H1 (cell line): Measurements from ENCODE around the gene CMC1. TPM values are rescaled to one million over a fixed set of nuclear protein-coding genes. Genes with fewer than 3 reads are reported as not detected.

Experiments
- CTCF ChIA-PET: fragments of 300-600 bp; sonication (Branson Sonifier 250); formaldehyde crosslinking; loops from one replicate; lab custom pipeline; 2021; ENCODE audit not compliant: partially characterized antibody; lab: Charles Lee
- POLR2A ChIA-PET: fragments of 300-600 bp; sonication (Branson Sonifier 250); formaldehyde crosslinking; loops from one replicate; lab custom pipeline; 2021; ENCODE audit warnings: inconsistent platforms; ENCODE audit not compliant: partially characterized antibody; lab: Charles Lee
- DNase-seq, 2 experiments: peaks; one replicate each; pipeline versions ENCODE4 v3.0.0 to v3.0.0-alpha.2; 2010 to 2022; ENCODE audit warnings: low spot score in 2 of 2, low read depth in 1 of 2, mixed read lengths in 1 of 2
- FAIRE-seq: peaks from 2 replicates; lab custom pipeline; 2011; peaks lifted over from hg19 to GRCh38; lab: Jason Lieb, UNC
- H2AFZ ChIP-seq: 2 replicates; pipeline ENCODE4 v1.8.1; 2012; ENCODE audit warnings: low read length, inconsistent platforms
- H2AK5ac ChIP-seq: 2 replicates; pipeline ENCODE4 v1.6.1; 2013; ENCODE audit warnings: low read depth, low read length
- H2BK120ac ChIP-seq: replicated peaks from 2 replicates; pipeline ENCODE3; 2013; ENCODE audit warnings: low read depth, low read length, inconsistent platforms
- H2BK12ac ChIP-seq: 2 replicates; pipeline ENCODE4 v1.6.1; 2013; ENCODE audit warnings: low read depth, low read length
- H2BK15ac ChIP-seq: 2 replicates; pipeline ENCODE4 v1.6.1; 2013; ENCODE audit warnings: low read length
- H2BK20ac ChIP-seq: 2 replicates; pipeline ENCODE4 v1.6.1; 2013; ENCODE audit warnings: low read length
- H2BK5ac ChIP-seq: 2 replicates; pipeline ENCODE4 v1.6.1; 2013; ENCODE audit warnings: low read depth, low read length
- H3K14ac ChIP-seq: 2 replicates; pipeline ENCODE4 v1.6.1; 2013; ENCODE audit warnings: inconsistent platforms; ENCODE audit not compliant: insufficient read length
- H3K18ac ChIP-seq: 2 replicates; pipeline ENCODE4 v1.6.1; 2013; ENCODE audit warnings: low read length; ENCODE audit errors: extremely low read depth
- H3K23ac ChIP-seq: 2 replicates; pipeline ENCODE4 v1.6.1; 2013; ENCODE audit warnings: inconsistent platforms; ENCODE audit not compliant: insufficient read length
- H3K23me2 ChIP-seq: 2 replicates; pipeline ENCODE4 v1.6.1; 2013; ENCODE audit warnings: low read depth, low read length
- H3K27ac ChIP-seq: 2 replicates; pipeline ENCODE4 v1.6.1; 2011; ENCODE audit warnings: low read depth, low read length, inconsistent platforms
- H3K27me3 ChIP-seq, 4 experiments: replicated peaks in 1 of 4; 1 replicate in 1 of 4; 2 replicates in 3 of 4; pipeline versions ENCODE4 v1.6.1 to v1.8.1; 2011 to 2013; ENCODE audit warnings: low read length in 3 of 4, mild to moderate bottlenecking in 3 of 4, inconsistent platforms in 2 of 4, mixed read lengths in 2 of 4, moderate library complexity in 1 of 4; ENCODE audit not compliant: control insufficient read depth in 3 of 4, insufficient read depth in 3 of 4; ENCODE audit errors: extremely low read depth in 1 of 4
- H3K36me3 ChIP-seq, 4 experiments: 2 replicates each; pipeline versions ENCODE4 v1.6.1 to v1.8.1; 2011 to 2013; ENCODE audit warnings: mild to moderate bottlenecking in 4 of 4, low read length in 3 of 4, moderate library complexity in 2 of 4, control low read depth in 1 of 4, inconsistent platforms in 1 of 4; ENCODE audit not compliant: insufficient read depth in 4 of 4, control insufficient read depth in 2 of 4
- H3K4ac ChIP-seq: replicated peaks from 2 replicates; pipeline ENCODE3; 2013; ENCODE audit warnings: low read length, low read depth, mixed read lengths, inconsistent platforms; ENCODE audit not compliant: insufficient read length
- H3K4me1 ChIP-seq, 4 experiments: replicated peaks in 1 of 4; 1 replicate in 1 of 4; 2 replicates in 3 of 4; pipeline versions ENCODE4 v1.6.1 to v1.8.1; 2011 to 2013; ENCODE audit warnings: low read length in 3 of 4, inconsistent platforms in 2 of 4, mixed read lengths in 1 of 4; ENCODE audit not compliant: insufficient read depth in 4 of 4, control insufficient read depth in 3 of 4
- H3K4me2 ChIP-seq, 2 experiments: 2 replicates each; pipeline versions ENCODE4 v1.6.1 to v1.8.1; 2011 to 2013; ENCODE audit warnings: low read depth in 2 of 2, low read length in 2 of 2, control low read depth in 1 of 2, inconsistent platforms in 1 of 2, mild to moderate bottlenecking in 1 of 2; ENCODE audit not compliant: insufficient read depth in 1 of 2
- H3K4me3 ChIP-seq, 4 experiments: fragments of 200-600, 300-600 bp in 1 of 4; sonication (generic), shearing (Covaris generic), sonication (Bioruptor Twin) in 1 of 4; 2 replicates each; pipeline versions ENCODE4 v1.5.1 to v1.8.1; 2011 to 2016; ENCODE audit warnings: low read length in 4 of 4, low read depth in 3 of 4, control low read depth in 2 of 4, inconsistent platforms in 2 of 4, mild to moderate bottlenecking in 2 of 4, mixed read lengths in 1 of 4, moderate library complexity in 1 of 4; ENCODE audit not compliant: insufficient read depth in 2 of 4; ENCODE audit errors: extremely low read depth in 1 of 4
- H3K56ac ChIP-seq: replicated peaks from 2 replicates; pipeline ENCODE3; 2013; ENCODE audit warnings: low read depth, mild to moderate bottlenecking, mixed read lengths, low read length, inconsistent platforms; ENCODE audit not compliant: insufficient read length
- H3K79me1 ChIP-seq: 2 replicates; pipeline ENCODE4 v1.6.1; 2013; ENCODE audit warnings: low read depth, low read length, control low read depth
- H3K79me2 ChIP-seq, 2 experiments: 2 replicates each; pipeline versions ENCODE4 v1.6.1 to v1.8.1; 2012 to 2013; ENCODE audit warnings: low read length in 2 of 2, mild to moderate bottlenecking in 2 of 2, inconsistent platforms in 1 of 2; ENCODE audit not compliant: insufficient read depth in 2 of 2, control insufficient read depth in 1 of 2
- H3K9ac ChIP-seq, 4 experiments: replicated peaks in 1 of 4; 1 replicate in 1 of 4; 2 replicates in 3 of 4; pipeline versions ENCODE4 v1.6.1 to v1.8.1; 2011 to 2013; ENCODE audit warnings: low read depth in 3 of 4, low read length in 3 of 4, control low read depth in 2 of 4, mild to moderate bottlenecking in 2 of 4, moderate library complexity in 2 of 4, inconsistent platforms in 1 of 4; ENCODE audit errors: extremely low read depth in 1 of 4
- H3K9me3 ChIP-seq, 2 experiments: 2 replicates each; pipeline versions ENCODE4 v1.6.1 to v1.8.1; 2012 to 2013; ENCODE audit warnings: mild to moderate bottlenecking in 2 of 2, moderate library complexity in 2 of 2, control low read depth in 1 of 2, inconsistent platforms in 1 of 2, low read depth in 1 of 2, low read length in 1 of 2, mixed read lengths in 1 of 2; ENCODE audit not compliant: insufficient read depth in 2 of 2
- H4K20me1 ChIP-seq, 2 experiments: replicated peaks in 1 of 2; 2 replicates each; pipeline versions ENCODE3 to v1.8.1; 2011 to 2013; ENCODE audit warnings: inconsistent platforms in 2 of 2, low read length in 2 of 2, mild to moderate bottlenecking in 1 of 2; ENCODE audit not compliant: insufficient read depth in 2 of 2, control insufficient read depth in 1 of 2
- H4K5ac ChIP-seq: 2 replicates; pipeline ENCODE4 v1.6.1; 2013; ENCODE audit warnings: low read length, low read depth, mixed read lengths, inconsistent platforms; ENCODE audit not compliant: insufficient read length
- H4K8ac ChIP-seq: 2 replicates; pipeline ENCODE4 v1.8.0; 2013; ENCODE audit warnings: mild to moderate bottlenecking, moderate library complexity, low read length, inconsistent platforms; ENCODE audit not compliant: insufficient read depth; ENCODE audit errors: extremely low read depth
- H4K91ac ChIP-seq: replicated peaks from 2 replicates; pipeline ENCODE3; 2013; ENCODE audit warnings: low read length, mixed read lengths, inconsistent platforms; ENCODE audit not compliant: insufficient read length
- EZH2 ChIP-seq: fragments of 200-600 bp; sonication (generic); IDR thresholded peaks from 2 replicates; pipeline ENCODE4 v1.7.1; 2012; ENCODE audit warnings: low read depth, mild to moderate bottlenecking, moderate library complexity, low read length, inconsistent platforms; ENCODE audit not compliant: severe bottlenecking
- KDM1A ChIP-seq: fragments of 200-600, 300-600 bp; sonication (generic); IDR thresholded peaks from 2 replicates; pipeline ENCODE4 v1.7.1; 2016; ENCODE audit warnings: mild to moderate bottlenecking, low read length, borderline replicate concordance
- NRF1 ChIP-seq: IDR thresholded peaks from 2 replicates; pipeline ENCODE4 v1.6.1; 2011; ENCODE audit warnings: mild to moderate bottlenecking, low read depth, low read length, improper control_type of control experiment
- RAD21 ChIP-seq, 2 experiments: IDR thresholded peaks in 1 of 2; conservative IDR thresholded peaks in 1 of 2; 2 replicates each; pipeline ENCODE4 v1.6.1; 2011; ENCODE audit warnings: low read depth in 2 of 2, low read length in 2 of 2, improper control_type of control experiment in 1 of 2, inconsistent platforms in 1 of 2, mild to moderate bottlenecking in 1 of 2, moderate library complexity in 1 of 2
- SAP30 ChIP-seq: fragments of 300-600 bp; sonication (generic); IDR thresholded peaks from 2 replicates; pipeline ENCODE4 v1.7.1; 2012; ENCODE audit warnings: low read length, moderate library complexity, mild to moderate bottlenecking, inconsistent platforms; ENCODE audit not compliant: insufficient read depth, insufficient replicate concordance
- SRF ChIP-seq: IDR thresholded peaks from 2 replicates; pipeline ENCODE4 v1.6.1; 2011; ENCODE audit warnings: mild to moderate bottlenecking, low read depth, low read length, moderate library complexity
- WGBS, 2 experiments: shearing (Covaris generic) in 1 of 2; methylation state at CpG; one replicate each; pipeline versions ENCODE4 v1.1.6 to v1.1.7; 2013 to 2015; ENCODE audit warnings: low lambda C conversion rate in 2 of 2, mixed read lengths in 2 of 2, inconsistent platforms in 1 of 2, low coverage in 1 of 2, missing lambda C conversion rate in 1 of 2; ENCODE audit not compliant: insufficient replicate concordance in 2 of 2, insufficient coverage in 1 of 2, insufficient read length in 1 of 2; ENCODE audit errors: extremely low coverage in 1 of 2, missing lambda C conversion rate in 1 of 2; 5-methylcytosine and 5-hydroxymethylcytosine counted together
- polyA plus RNA-seq, 7 experiments: library from polyadenylated mRNA; depleted of rRNA in 3 of 7; stranded (reverse) in 5 of 7; unstranded in 2 of 7; fragments of >200 nt in 5 of 7; fragments of 200-250 nt in 2 of 7; gene quantifications; 1 replicate in 5 of 7; 2 replicates in 1 of 7; 4 replicates in 1 of 7; pipeline versions ENCODE4 v1.2.1 to v1.2.3, GENCODE V29; 2011 to 2013; ENCODE audit warnings: missing spikeins in 2 of 7, mixed read lengths in 2 of 7
- total RNA-seq: library from RNA; stranded (reverse); fragmentation: NEBNext Ultra II Directional; extraction: Animal tissue kit (Norgen Biotek cat#: 25700); gene quantifications from 2 replicates; pipeline ENCODE4 v1.2.1, GENCODE V29; 2021
- TF ChIP-seq, protein P1 (sequence below), 3 experiments: IDR thresholded peaks; 1 replicate in 2 of 3; 2 replicates in 1 of 3; pipeline versions ENCODE4 v1.5.1 to v1.6.1; 2011; ENCODE audit warnings: low read length in 3 of 3, mild to moderate bottlenecking in 3 of 3, inconsistent platforms in 2 of 3, low read depth in 1 of 3, moderate library complexity in 1 of 3; ENCODE audit not compliant: insufficient read depth in 1 of 3; ENCODE audit errors: control extremely low read depth in 1 of 3
- TF ChIP-seq, protein P2 (sequence below): IDR thresholded peaks from 2 replicates; pipeline ENCODE4 v1.6.1; 2011; ENCODE audit warnings: low read length, improper control_type of control experiment

The CMC1 gene
- total and polyA plus RNA-seq, 2 of the 8 experiments (the other 6 are each of a cell fraction or from before 2014, with no cell fraction given), result 11.4 to 19.4 TPM

DNA sequence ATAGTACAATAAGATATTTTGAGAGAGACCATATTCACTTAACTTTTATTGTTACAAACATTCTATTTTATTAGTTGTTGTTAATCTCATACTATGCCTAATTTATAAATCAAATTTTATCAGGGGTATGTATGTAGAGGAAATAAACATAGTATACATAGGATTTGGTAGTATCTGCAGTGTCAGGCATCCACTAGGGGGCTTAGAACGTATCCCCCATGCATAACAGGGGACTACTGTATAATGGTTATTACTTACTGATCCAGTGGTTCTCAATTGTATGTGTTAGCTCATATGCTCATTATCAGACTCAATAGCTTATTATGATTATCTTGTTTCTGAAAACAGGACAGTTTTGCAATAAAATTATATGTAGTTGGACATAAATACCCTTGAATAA is 27.6 kb downstream of the CMC1 start:
- no peak overlapping the region for H4K8ac ChIP-seq
- TF ChIP-seq, protein P1, sequence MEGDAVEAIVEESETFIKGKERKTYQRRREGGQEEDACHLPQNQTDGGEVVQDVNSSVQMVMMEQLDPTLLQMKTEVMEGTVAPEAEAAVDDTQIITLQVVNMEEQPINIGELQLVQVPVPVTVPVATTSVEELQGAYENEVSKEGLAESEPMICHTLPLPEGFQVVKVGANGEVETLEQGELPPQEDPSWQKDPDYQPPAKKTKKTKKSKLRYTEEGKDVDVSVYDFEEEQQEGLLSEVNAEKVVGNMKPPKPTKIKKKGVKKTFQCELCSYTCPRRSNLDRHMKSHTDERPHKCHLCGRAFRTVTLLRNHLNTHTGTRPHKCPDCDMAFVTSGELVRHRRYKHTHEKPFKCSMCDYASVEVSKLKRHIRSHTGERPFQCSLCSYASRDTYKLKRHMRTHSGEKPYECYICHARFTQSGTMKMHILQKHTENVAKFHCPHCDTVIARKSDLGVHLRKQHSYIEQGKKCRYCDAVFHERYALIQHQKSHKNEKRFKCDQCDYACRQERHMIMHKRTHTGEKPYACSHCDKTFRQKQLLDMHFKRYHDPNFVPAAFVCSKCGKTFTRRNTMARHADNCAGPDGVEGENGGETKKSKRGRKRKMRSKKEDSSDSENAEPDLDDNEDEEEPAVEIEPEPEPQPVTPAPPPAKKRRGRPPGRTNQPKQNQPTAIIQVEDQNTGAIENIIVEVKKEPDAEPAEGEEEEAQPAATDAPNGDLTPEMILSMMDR (IDR thresholded peaks at IDR 0.05; ENCODE audit: control extremely low read depth in 1 of 3, insufficient read depth in 1 of 3, low read depth in 1 of 3, low read length in 3 of 3), result peak in 2 of 3 experiments; percentile 12 to 32; a peak in 1 of 4 replicates
- TF ChIP-seq SRF (no peak), RAD21 (IDR thresholded peaks at IDR 0.05 in 1 of 2, conservative IDR thresholded peaks at IDR 0.05 in 1 of 2; ENCODE audit: low read depth in 2 of 2, low read length in 2 of 2) (peak in 1 of 2 experiments; percentile 13; a peak in 1 of 4 replicates), KDM1A (no peak), SAP30 (no peak), NRF1 (no peak), EZH2 (no peak)
- TF ChIP-seq, protein P2, sequence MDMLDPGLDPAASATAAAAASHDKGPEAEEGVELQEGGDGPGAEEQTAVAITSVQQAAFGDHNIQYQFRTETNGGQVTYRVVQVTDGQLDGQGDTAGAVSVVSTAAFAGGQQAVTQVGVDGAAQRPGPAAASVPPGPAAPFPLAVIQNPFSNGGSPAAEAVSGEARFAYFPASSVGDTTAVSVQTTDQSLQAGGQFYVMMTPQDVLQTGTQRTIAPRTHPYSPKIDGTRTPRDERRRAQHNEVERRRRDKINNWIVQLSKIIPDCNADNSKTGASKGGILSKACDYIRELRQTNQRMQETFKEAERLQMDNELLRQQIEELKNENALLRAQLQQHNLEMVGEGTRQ, result no peak
- no peaks in the 10 kb centered on the region for H3K27me3 ChIP-seq
- no peak overlapping the region for H2BK20ac ChIP-seq
- no peaks in the 10 kb centered on the region for H3K79me1 ChIP-seq
- no peaks in the 10 kb centered on the region; a peak in 1 of 4 replicates for H3K79me2 ChIP-seq
- H3K4me1 ChIP-seq, result no peaks in the 10 kb centered on the region
- H3K27ac ChIP-seq, result no peak overlapping the region
- no peak overlapping the region for H3K18ac ChIP-seq
- H2BK120ac ChIP-seq, result no peak overlapping the region
- H3K4me3 ChIP-seq, result no peak overlapping the region
- no peak overlapping the region for H2BK5ac ChIP-seq
- no peak overlapping the region for H2AK5ac ChIP-seq
- no peak overlapping the region for H3K9ac ChIP-seq
- no peak overlapping the region for H4K5ac ChIP-seq
- peaks cover 6 to 11% of the 10 kb centered on the region in 2 experiments; a peak in 2 of 4 replicates for H3K9me3 ChIP-seq
- 65% methylated on average over 1 of the region's 1 CpG; no CpG with 5 or more reads in 1 of the 2 experiments for WGBS, 2 experiments
- H3K14ac ChIP-seq, result no peak overlapping the region
- no peak overlapping the region for H4K91ac ChIP-seq
- H3K4ac ChIP-seq, result no peak overlapping the region
- ChIA-PET POLR2A (no interaction called here), CTCF (interaction anchor here (0.6 to 3.3 kb wide), 13 partner anchors 9 to 457 kb away, joined by 3 to 14 read pairs (median 3); no protein-coding TSS in a partner anchor)
- H3K23ac ChIP-seq, result no peak overlapping the region
- DNase-seq (no peak), FAIRE-seq (no peak)
- no peak overlapping the region for H3K4me2 ChIP-seq
- H4K20me1 ChIP-seq, result no peaks in the 10 kb centered on the region
- H3K36me3 ChIP-seq, result peaks cover 0 to 9% (median 4%) of the 10 kb centered on the region in 4 experiments; a peak in 3 of 8 replicates
- H3K56ac ChIP-seq, result no peak overlapping the region
- no peaks in the 10 kb centered on the region for H3K23me2 ChIP-seq
- no peak overlapping the region for H2AFZ ChIP-seq
- H2BK12ac ChIP-seq, result no peak overlapping the region
- H2BK15ac ChIP-seq, result no peak overlapping the region
